T-helper 22 cell (primary cell): ENCODE measurements around the gene HASPIN.

Source experiments
- DNase-seq: peaks from one replicate; pipeline ENCODE4 v3.0.0-alpha.2; 2020; ENCODE audit warnings: low read depth

The HASPIN gene

DNA sequence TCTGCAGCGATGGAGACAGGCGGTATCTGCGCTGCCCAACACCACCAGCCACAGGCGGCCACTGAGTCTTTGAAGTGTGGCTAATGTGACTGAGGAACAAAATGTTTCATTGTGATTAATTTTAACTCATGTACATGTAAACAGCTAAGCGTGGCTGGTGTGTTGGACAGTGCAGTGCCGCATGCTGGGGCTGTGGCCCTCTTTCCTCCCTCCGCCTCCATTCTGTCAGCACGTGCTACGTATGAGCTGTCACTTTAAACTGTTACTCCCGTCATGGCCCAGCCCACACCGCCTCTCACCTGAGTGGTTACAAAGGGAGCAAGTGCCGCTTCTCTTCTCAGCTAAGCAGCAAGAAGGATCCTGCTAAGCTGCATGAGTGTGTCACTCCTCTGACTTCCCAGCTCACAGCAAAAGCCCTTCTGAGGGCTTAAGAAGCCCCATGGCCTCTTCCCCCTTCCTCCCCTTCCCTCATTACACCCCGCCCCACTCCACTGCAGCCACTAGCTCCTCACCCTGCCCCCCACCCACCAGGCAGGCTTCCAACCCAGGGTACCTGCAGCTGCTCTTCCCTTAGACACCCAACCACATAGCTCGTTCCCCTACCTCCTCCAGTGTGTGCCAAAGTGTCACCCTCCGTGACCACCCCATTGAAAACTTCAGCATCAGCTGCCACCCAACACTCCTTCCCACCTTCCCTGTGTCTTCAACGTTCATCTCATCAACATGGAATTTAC is 15.0 kb downstream of the HASPIN start:
- DNase-seq = peak; percentile 34

DNA sequence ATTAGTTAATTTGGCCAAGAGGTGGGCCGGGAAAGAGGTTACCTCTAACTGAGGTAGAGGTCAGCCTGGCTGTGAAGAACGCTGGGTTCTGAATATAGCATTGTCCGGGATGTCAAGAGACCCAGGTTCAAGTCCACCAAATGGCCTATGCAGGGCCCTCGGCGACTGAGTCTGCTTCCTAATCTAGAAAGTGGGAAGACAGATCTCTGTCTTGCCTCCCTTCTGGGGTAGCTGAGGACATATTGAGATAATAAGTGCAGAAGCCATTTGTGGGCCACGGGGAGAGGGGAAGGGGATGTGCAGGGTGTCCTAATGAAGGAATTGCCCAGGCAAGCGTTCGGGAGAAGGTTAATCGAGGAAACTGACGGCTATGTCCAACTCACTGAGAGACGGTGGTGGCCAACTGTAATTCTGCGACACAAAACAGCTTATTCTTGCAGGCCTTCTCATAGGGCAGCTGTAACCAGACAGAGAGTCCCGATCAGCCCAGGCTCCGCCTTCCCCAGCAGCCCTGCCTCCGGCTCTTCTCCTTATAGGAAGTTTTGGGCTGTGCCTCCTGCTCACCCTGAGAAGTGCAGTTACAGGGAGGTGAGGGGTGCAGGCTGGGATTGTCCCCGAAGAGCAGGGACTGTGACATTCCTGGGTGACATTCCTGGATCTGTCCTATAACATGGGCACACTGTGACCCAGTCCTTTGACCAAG is 15.9 kb downstream of the HASPIN start:
- no peak for DNase-seq

DNA sequence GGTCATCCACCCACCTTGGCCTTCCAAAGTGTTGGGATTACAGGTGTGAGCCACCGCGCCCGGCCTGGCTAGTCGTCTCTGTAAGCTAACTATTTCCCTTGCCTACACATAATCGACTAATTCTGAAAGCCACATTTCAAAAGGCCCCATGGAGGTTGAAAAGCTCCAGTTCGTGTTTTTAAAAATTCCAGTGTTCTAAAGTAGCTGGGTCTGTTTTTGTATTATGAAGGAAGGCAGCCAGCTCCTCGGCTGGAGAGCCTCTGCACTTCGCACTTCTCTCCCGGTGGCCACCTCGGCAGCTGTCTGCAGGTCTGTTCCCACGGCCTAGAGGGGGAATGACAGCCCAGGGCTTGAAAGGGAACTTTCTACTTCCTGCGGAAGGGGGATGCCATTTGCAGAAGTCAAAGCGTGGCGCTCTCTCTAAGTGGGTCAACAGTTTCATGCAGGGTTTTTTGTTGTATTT is 16.9 kb downstream of the HASPIN start:
- DNase-seq = peak; percentile 48

DNA sequence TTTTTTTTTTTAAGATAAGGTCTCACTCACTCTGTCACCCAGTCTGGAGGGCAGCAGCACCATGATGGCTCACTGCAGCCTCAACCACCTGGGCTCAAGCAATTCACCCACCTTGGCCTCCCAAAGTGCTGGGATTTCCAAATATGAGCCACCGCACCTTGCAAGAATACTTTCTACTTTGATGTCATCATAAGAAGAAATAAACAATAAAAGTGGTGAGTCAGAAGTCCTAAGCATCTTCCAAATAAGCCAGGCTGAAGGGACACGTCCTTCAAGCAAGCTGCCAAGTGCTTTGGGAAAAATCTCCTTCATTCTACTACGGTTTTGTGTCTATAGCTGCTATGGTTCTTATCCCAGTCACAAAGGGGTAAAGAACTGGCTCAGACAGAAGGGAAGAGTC is 20.3 kb downstream of the HASPIN start:
- DNase-seq = no peak

DNA sequence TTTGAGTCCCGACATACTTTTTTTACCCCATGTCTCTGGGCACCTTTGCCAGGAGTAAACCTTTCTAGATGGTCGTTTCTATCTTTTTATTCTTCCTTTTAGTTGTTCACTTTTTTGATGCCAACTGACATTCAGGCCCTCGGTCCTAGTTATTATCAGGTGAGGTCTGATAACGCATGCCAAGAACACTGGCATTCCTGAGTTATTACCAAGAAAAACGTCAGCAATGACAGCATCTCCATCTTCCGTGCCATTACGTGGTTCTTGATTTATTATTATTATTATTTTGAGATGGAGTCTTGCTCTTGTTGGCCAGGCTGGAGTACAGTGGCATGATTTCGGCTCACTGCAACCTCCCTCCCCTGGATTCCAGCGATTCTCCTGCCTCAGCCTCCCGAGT is 21.4 kb downstream of the HASPIN start:
- no peak for DNase-seq

DNA sequence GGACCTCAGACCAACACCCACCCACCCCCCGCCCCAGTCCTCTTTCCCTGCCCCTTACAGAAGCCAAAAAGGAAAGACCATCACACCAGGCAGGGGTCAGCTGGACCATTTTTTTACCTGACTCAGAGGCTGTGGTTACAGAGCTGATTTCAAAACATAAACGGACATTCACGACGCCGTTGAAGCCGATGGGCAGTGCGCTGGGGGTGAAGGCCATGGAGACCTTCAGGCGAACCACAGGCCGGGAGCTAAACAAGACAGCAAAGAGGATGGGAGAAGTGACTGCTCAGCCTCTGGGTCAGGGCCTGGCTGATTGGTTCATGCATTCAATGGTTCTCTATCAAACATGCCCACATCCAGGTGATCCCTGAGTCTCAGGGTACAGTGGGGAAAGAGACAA is 24.1 kb downstream of the HASPIN start:
- no peak for DNase-seq

DNA sequence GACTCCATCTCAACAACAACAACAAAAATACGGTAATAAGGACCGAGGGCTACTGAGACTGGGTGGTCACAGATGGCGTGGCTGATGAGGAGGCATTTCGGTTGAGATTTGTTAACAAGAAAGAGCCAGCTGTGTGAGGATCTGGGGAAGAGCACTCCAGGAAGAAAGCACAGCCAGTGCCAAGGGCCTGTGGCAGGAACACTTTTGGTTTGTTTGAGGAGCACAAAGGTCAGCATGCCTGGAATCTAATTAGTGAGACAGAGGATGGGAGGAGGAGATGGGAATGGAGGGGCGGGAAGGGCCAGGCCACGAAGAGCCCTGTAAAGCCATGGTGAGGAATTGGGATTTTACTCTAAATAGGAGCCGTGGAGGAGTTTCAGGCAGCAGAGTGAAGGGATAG is 24.9 kb downstream of the HASPIN start:
- DNase-seq = no peak

DNA sequence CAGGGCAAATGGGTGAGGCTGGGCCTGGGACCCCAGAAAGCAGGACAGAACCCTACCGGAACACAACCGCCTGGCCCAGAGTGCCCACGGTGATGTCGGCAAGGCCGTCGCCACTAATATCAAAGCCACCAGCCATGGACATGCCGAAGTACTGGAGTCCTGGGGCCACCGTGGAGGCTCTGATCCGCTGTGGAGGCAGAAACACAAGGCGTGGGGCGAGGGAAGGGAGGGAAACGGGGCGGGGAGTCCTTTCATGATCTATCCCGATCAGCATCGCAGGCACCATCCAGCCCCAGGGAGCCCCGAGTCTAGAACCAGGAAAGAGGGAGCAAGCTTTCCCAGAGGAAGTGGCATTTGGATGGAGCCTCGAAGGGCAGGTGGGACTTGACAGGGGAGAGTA is 26.6 kb downstream of the HASPIN start:
- DNase-seq = no peak

DNA sequence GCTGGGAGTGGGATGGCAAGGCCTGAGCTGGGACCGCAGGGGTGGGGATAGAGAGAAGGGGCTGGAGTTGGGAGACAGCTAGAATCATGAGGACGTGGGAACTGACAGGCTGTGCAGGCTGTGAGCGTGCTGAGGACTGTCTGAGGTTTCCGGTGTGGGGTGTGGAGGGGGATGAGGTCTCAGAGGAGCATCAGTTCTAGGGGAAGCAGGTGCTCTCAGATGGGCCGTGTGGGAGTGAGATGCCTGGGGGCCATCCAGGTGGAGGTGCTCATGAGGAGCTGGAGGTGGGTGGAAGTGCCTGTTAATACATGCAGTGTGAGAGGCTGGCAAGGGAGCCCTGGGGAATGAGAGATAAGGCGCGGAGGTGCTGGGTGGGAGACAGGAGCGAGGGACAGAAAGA is 27.2 kb downstream of the HASPIN start:
- DNase-seq = no peak

DNA sequence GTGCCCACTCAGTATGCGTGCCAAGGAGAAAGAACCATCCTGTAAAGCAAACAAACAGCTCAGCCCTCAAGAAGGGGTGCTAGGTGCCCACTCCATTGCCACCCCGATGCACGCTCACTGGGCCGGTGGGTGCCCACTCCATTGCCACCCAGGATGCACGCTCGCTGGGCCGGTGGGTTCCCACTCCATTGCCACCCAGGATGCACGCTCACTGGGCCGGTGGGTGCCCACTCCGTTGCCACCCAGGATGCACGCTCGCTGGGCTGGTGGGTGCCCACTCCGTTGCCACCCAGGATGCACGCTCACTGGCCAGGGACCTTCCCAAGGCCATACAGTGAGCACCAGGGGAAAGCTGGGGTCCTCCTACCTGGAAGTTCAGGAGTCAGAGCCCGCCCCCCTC is 28.1 kb downstream of the HASPIN start:
- no peak for DNase-seq

DNA sequence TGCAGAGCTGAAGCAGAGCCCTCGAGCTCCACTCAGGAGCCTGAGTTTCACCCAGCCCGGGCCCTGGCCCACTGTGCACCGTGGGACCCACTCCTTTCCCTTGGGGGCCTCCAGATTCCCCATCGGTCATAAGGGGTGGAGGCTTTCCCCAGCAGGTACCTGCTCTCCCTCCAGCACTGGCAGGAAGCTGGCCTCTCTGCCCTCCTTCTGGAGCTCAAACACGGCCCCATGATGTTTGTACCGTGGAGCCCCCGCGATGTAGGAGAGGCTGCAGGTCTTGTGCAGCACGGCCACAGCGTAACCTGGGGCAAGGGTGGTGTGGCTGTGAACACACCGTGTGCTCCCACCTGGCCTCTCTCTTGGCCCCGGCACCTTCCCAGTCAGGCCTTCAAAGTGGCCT is 29.9 kb downstream of the HASPIN start:
- DNase-seq = no peak

DNA sequence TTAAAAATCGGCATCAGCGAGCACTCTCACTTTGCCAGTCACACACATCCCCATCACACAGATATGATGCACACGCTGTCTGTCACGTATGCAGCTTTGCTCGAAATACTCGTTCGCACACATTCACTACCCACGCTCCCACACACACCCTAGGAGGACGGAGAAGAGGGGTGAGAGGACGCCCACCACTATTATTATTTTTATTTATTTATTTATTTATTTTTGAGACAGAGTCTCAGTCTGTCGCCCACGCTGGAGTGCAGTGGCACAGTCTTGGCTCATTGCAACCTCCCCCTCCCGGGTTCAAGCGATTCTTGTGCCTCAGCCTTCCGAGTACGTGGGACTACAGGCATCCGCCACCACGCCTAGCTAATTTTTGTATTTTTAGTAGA is 30.4 kb downstream of the HASPIN start:
- no peak for DNase-seq

DNA sequence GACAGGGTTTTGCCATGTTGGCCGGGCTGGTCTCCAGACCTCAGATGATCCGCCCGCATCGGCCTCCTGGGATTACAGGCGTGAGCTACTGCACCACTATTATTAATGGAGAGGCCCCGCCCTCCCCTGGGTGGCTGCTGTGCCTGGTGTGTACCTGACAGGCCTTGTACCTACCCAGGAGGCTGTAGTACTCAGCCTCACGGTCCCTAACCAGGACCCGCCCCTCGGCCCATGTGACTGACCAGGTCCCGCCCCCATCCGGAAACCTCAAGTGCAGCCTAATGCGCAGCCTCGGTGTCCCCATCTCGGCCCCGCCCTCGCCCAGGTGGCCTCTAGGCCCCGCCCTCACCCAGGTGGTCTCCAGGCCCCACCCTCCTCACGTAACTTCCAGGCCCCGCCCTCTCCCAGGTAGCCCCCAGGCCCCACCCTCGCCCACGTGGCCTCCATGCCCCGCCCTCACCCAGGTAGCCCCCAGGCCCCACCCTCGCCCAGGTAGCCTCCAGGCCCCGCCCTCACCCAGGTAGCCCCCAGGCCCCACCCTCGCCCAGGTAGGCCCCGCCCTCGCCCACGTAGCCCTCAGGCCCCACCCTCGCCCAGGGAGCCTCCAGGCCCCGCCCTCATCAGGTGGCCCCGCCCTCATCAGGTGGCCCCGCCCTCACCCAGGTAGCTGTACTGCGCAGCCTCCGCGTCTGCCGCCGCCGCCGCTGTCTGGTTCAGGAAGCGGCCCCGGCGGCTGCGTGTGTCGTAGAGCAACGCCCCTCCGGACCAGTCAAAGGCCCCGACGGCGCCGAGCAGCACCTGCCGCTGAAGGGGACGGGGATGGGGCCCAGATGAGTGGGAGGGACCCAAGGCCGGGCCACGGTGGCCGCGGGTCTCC is 31.0 kb downstream of the HASPIN start:
- peak; percentile 69 for DNase-seq

DNA sequence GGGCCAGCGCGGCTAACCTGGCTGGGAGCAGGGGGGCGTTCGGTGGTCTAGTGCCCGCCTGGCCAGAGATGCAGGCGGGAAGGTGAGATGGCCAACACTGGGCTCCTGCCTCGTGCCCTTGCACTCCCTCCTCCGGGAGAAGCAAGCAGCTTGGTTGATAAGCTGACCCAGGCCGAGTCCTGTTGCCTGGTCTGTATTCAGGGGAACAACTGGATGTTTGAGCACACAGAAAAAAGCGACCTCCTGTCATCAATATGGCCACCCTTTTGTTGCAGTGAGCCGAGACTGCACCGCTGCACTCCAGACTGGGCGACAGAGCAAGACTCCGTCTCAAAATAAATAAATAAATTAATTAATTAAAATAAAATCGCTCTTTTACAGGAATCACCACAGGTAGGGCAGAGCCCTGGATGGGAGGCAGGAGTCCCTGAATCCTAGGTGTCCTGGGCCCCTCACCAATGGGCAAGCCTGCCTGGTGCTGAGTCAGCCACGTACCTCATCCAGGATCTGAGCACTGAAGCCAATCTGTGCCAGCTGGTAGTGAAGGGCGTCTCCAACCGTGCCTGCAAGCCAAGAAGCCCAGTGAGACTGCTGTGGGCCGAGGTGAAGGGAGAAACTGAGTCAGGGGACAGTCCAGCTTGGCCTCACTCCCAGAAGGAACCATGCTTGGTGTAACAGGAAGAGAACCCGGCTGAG is 31.8 kb downstream of the HASPIN start:
- DNase-seq = no peak

DNA sequence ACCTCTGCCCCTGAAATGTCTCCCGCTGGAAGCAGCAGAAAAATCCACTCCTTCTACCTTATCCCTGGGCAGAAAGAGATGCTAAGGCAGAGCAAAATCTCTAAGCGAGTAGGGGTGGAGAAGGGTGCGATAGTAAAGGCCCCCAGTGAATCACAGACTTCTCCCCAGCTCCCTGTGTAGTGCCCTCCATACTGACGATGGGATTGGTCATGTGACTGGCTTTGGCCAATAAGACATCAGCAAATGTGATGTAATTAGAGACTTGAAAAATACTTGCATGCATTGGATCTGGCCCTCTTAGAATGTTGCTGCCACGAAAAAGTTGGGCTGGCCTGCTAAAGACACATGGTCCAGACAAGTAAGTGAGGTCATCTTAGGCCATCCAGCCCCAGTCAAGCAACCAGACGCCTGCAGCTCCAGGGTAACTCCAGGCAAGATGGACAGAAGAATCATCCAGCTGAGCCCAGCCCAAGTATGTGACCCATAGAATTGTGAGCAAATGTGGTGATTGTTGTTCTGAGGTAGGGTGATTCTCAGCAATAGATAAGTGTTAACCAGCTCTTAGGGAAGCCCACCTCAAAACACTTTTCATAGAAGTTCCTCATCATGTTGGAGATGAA is 36.0 kb downstream of the HASPIN start:
- DNase-seq = no peak

DNA sequence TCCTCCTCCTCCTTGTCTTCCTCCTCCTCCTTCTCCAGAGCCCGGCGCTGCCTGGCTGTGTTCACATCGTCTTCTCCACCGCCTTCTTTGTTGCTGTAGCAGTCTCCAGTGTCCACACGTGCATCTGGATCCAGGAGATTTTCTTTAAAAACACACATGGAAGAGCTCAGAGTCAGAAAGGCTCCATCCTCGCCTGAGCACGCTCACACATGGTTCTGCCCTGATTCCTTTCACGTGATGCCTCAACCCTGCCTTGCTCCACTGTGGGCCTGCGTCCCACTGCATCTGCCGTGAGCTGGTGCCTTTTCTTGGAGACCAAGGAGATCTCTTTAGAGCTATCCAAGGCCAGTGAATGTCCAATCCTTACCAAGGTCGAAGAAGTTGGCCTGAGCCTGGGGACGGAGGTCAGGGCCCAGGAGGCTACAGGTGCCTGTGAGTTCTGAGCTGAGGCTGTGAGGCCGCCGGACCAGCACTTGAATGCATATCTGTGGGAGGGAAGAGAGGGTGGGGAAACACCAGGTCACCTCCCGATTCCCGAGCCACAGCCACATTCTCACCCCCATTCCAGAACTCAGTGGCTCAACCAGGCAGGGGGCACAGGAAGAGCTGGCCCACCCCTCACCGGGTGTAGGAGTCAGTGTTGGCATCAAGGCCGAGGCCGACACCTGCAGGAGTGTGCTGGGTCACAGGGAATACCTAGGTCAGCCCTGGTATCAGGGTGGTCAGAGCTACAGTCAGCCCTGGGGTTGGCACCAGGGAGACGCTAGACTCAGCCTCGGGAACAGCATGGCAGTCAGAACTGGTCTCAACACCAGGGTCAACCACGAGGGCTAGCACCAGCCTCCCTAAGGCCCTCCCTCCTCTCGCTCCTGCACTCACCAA is 37.6 kb downstream of the HASPIN start:
- no peak for DNase-seq

DNA sequence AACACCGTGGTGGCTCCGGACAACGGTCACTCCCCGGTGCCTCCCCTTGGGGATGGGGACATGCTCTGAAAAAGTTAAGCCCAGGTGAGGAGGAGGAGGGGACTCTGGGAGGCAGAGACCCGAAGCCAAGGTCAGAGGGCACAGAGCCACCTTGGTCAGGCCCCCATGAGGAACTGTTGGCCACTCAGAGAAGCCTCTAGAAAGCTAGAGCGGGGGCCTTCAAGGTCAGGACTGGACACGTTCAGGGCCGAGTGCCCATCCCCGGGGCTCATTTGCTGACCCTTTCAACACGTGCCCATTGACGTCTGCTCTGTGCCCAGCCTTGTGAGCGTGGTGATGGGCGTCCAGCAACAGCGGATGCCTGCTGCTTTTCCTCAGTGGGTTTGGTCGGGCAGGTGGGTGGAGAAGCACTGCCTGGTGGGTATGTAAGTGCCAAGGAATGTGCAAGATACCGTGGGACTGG is 38.2 kb downstream of the HASPIN start:
- no peak for DNase-seq

DNA sequence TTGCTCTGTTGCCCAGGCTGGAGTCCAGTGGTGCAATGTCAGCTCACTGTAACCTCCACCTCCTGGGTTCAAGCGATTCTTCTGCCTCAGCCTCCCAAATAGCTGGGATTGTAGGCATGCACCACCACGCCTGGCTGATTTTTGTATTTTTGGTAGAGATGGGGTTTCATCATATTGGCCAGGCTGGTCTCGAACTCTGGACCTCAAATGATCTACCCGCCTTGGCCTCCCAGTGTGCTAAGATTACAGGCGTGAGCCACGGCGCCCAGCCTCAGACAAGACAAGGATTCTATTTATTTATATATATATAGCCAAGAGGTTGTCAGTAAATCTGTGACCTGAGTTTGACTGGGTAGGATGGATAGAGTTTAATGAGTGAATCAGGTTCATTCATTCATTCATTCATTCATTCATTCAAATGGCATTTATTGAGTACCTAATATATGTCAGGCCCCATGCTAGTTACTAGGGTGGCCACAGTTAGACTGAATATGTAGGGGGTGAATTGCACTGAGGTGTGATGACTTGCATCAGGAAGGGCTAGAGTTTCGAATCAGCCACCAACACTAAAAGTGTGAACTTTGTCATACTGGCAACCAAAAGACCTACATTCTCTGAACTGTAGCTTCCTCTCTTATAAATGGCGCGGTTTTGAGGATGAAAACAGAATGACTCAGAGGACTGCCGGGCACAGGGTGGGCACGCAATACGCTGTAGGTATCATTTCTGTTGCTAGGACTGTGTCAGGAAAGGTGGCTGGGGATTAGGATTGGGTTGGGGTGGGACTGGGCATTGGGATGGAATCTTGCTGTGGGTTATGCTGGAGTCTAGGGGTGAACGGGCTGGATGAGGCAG is 39.4 kb downstream of the HASPIN start:
- no peak for DNase-seq

DNA sequence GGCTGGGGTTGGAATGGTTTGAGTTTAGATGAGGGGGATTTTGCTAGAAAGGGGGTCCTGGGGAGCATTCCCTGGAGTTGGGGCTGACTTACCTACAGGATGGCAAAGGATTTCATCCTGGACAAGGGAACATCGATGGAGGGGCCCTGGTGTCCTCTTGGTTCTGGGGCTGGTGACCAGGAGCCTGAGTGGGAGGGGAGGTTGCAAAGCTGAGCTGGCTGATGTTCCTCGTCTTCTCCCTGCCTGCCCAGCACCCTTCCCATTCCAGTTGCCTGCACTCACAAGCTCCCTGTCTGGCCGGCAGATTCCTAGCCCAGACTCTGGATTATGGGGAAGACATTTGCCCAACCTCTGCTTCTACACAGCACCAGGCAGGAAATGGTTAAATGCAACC is 40.1 kb downstream of the HASPIN start:
- no peak for DNase-seq

DNA sequence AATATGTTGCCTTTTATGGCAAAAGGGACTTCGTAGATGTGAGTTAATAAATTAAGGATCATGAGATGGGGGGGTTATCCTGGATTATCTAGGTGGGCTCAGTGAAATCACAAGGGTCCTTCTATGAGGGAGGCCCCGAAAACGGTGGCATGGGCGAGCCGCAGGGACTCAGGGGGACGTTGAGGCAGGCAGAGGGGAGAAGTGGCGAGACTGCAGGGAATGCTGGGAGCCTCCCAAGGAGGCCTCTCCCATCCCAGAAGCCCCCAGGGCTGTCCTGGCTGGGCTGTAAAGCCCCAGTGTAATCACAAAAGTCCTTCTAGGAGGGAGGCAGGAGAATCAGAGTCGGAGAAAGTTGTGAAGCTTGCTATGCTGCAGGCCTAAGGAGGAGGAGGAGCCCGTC is 42.3 kb downstream of the HASPIN start:
- no peak for DNase-seq
